Osteoblast (primary cell): ENCODE data around the gene ABL2. TPM values are rescaled to one million over a fixed set of nuclear protein-coding genes. Genes with fewer than 3 reads are reported as not detected.

Source experiments
- DNase-seq: peaks from one replicate; pipeline ENCODE4 v3.0.0; 2011; ENCODE audit warnings: low spot score, mixed read lengths; ENCODE audit not compliant: insufficient read length; ENCODE audit errors: missing footprints
- H2AFZ ChIP-seq: 2 replicates; pipeline ENCODE4 v1.6.0; 2011; ENCODE audit warnings: mild to moderate bottlenecking, low read length
- H3K27ac ChIP-seq: 2 replicates; pipeline ENCODE4 v1.5.1; 2011; ENCODE audit warnings: mild to moderate bottlenecking, low read depth, low read length, moderate library complexity
- H3K27me3 ChIP-seq: 2 replicates; pipeline ENCODE4 v1.6.0; 2012; ENCODE audit warnings: mild to moderate bottlenecking, control low read depth, inconsistent platforms, low read length, moderate library complexity; ENCODE audit not compliant: insufficient read depth
- H3K36me3 ChIP-seq: 2 replicates; pipeline ENCODE4 v1.5.1; 2011; ENCODE audit warnings: mild to moderate bottlenecking, low read length, control low read depth, moderate library complexity; ENCODE audit not compliant: insufficient read depth
- H3K4me1 ChIP-seq: 2 replicates; pipeline ENCODE4 v1.5.1; 2011; ENCODE audit warnings: mild to moderate bottlenecking, low read length, control low read depth, moderate library complexity; ENCODE audit not compliant: insufficient read depth
- H3K4me2 ChIP-seq: 2 replicates; pipeline ENCODE4 v1.6.0; 2011; ENCODE audit warnings: mild to moderate bottlenecking, low read length; ENCODE audit not compliant: insufficient read depth
- H3K4me3 ChIP-seq: fragments of 200-600 bp; sonication (generic); 3 replicates; pipeline ENCODE4 v1.5.1; 2012; ENCODE audit warnings: mild to moderate bottlenecking, low read length, inconsistent platforms; ENCODE audit not compliant: insufficient read depth
- H3K79me2 ChIP-seq: 2 replicates; pipeline ENCODE4 v1.6.0; 2012; ENCODE audit warnings: mild to moderate bottlenecking, low read length, control low read depth, inconsistent platforms; ENCODE audit not compliant: insufficient read depth
- H3K9me3 ChIP-seq: 2 replicates; pipeline ENCODE4 v1.5.1; 2011; ENCODE audit warnings: low read depth, low read length, control low read depth
- H4K20me1 ChIP-seq: 2 replicates; pipeline ENCODE4 v1.6.0; 2012; ENCODE audit warnings: mild to moderate bottlenecking, low read length, control low read depth; ENCODE audit not compliant: insufficient read depth
- total RNA-seq: library from RNA; depleted of rRNA; stranded (reverse); fragments of >200 nt; gene quantifications from 2 replicates; pipeline ENCODE4 v1.2.3, GENCODE V29; 2012
- TF ChIP-seq, protein P1 (sequence below): IDR thresholded peaks from 2 replicates; pipeline ENCODE4 v1.5.1; 2011; ENCODE audit warnings: mild to moderate bottlenecking, low read depth, low read length, moderate library complexity; ENCODE audit errors: extremely low read depth

The ABL2 gene
- total RNA-seq, 1 donor: 87.2 TPM

DNA sequence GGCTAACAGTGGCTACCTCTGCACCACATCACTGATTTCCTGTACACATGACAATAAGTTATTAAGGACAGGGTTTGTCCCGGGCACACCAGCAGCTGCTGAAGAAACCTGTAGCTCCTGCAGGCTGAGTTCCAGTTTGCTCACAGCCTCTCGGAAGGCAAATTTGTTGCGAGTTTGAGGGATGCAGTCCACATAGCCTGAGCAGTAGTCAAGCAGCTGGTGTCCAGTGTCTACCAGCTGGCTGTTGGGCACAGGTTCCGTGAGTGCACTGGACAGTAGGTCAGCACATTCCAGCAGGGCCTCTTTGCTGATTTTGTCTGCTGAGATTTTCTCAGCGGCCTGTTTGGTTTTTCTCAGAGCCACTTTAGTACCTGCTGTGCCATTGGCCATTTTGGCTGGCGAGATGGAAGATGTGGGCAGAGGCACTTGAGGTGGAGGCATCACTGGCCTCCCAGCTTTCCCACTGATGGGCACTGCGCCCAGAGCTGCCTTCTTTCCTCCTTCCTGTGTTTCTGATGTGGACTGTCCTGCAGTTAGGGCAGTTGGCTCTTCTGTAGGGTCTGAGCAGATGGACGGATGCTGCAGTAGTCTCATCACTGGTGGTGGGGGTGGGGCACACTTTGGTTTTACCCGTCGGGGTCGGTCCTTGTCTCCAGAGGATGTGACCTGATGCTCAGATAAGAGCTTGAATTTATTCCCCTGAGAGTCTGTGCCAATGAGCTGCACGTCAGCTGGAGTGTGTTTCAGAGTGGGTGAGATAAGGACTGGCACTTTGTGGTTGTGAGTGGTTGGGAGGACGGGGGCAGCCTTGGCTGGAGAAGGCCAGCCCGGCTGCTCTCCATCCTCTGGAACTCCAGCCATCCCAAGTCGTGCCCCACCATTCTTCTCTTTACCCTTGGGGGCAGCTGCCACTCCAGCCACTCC, 121.5 kb downstream of the ABL2 start:
- Histone ChIP-seq H4K20me1 (peaks cover 15% of the 10 kb centered on the region), H3K27me3 (no peaks in the 10 kb centered on the region), H3K4me2 (no peak overlapping the region), H3K27ac (no peak overlapping the region), H3K4me1 (no peaks in the 10 kb centered on the region), H3K9me3 (no peaks in the 10 kb centered on the region), H3K36me3 (peaks cover 88% of the 10 kb centered on the region), H3K79me2 (peaks cover 81% of the 10 kb centered on the region), H3K4me3 (no peak overlapping the region), H2AFZ (no peak overlapping the region)
- TF ChIP-seq, protein P1, sequence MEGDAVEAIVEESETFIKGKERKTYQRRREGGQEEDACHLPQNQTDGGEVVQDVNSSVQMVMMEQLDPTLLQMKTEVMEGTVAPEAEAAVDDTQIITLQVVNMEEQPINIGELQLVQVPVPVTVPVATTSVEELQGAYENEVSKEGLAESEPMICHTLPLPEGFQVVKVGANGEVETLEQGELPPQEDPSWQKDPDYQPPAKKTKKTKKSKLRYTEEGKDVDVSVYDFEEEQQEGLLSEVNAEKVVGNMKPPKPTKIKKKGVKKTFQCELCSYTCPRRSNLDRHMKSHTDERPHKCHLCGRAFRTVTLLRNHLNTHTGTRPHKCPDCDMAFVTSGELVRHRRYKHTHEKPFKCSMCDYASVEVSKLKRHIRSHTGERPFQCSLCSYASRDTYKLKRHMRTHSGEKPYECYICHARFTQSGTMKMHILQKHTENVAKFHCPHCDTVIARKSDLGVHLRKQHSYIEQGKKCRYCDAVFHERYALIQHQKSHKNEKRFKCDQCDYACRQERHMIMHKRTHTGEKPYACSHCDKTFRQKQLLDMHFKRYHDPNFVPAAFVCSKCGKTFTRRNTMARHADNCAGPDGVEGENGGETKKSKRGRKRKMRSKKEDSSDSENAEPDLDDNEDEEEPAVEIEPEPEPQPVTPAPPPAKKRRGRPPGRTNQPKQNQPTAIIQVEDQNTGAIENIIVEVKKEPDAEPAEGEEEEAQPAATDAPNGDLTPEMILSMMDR: no peak
- DNase-seq: no peak

GRCh38 chr1:179105393-179105792, 124.1 kb downstream of the ABL2 start:
- no peaks in the 10 kb centered on the region for H3K9me3 ChIP-seq
- no peak overlapping the region for H3K27ac ChIP-seq
- H3K4me2 ChIP-seq: no peak overlapping the region
- H3K4me1 ChIP-seq: peaks cover 3% of the 10 kb centered on the region
- H4K20me1 ChIP-seq: peaks cover 15% of the 10 kb centered on the region
- H3K36me3 ChIP-seq: peaks cover 84% of the 10 kb centered on the region
- H2AFZ ChIP-seq: no peak overlapping the region
- peaks cover 86% of the 10 kb centered on the region for H3K79me2 ChIP-seq
- TF ChIP-seq, protein P1: peak; percentile 42
- H3K4me3 ChIP-seq: no peak overlapping the region
- DNase-seq: no peak
- no peaks in the 10 kb centered on the region for H3K27me3 ChIP-seq

- no peak for DNase-seq
- H3K4me3 ChIP-seq: no peak overlapping the region
- H3K36me3 ChIP-seq: peaks cover 84% of the 10 kb centered on the region
- no peaks in the 10 kb centered on the region for H3K27me3 ChIP-seq
- no peak overlapping the region for H3K27ac ChIP-seq
- H2AFZ ChIP-seq: no peak overlapping the region
- peaks cover 3% of the 10 kb centered on the region for H3K4me1 ChIP-seq
- peaks cover 15% of the 10 kb centered on the region for H4K20me1 ChIP-seq
- H3K4me2 ChIP-seq: no peak overlapping the region
- TF ChIP-seq, protein P1: no peak
- no peaks in the 10 kb centered on the region for H3K9me3 ChIP-seq
- H3K79me2 ChIP-seq: peaks cover 87% of the 10 kb centered on the region
These were observed 124.7 kb downstream of the ABL2 start for GRCh38 chr1:179104611-179105250.

DNA sequence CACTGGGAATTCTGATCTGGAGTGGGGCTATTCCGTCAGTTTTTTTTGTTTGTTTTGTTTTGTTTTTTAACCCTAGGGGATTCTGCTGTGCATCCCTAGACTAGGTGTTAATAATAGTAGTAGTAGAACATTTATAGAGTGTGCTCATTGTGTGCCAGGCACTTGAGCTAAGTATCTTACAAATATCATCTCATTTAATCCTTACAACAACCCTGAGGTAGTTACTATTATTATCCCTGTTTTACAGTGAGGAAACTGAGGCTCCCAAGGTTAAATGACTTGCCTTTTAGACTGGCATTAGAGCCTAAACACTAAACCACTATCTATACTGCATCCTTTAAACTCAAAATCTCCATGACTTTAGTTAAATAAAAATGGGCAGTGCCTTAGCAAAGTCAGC, 125.5 kb downstream of the ABL2 start:
- TF ChIP-seq, protein P1: no peak
- Histone ChIP-seq H3K4me2 (no peak overlapping the region), H3K36me3 (peaks cover 83% of the 10 kb centered on the region), H3K4me3 (no peak overlapping the region), H3K79me2 (peaks cover 86% of the 10 kb centered on the region), H3K27ac (no peak overlapping the region), H2AFZ (no peak overlapping the region), H3K4me1 (peaks cover 3% of the 10 kb centered on the region), H4K20me1 (peaks cover 15% of the 10 kb centered on the region), H3K9me3 (no peaks in the 10 kb centered on the region), H3K27me3 (no peaks in the 10 kb centered on the region)
- no peak for DNase-seq
